Astrocyte of the cerebellum (primary cell): ENCODE measurements around the gene TXK.

ENCODE experiments used
- DNase-seq: peaks from one replicate; pipeline ENCODE4 v3.0.0-alpha.2; 2011; ENCODE audit warnings: low read depth
- H3K4me3 ChIP-seq: 2 replicates; pipeline ENCODE4 v1.5.1; 2011; ENCODE audit warnings: mild to moderate bottlenecking, low read depth, low read length, moderate library complexity
- in situ Hi-C: cut with HindIII; loops from 2 replicates; pipeline ENCODE4 v1.10.0; 2017; ENCODE audit warnings: low sequenced_read_pairs
- TF ChIP-seq, protein P1 (sequence below): IDR thresholded peaks from 2 replicates; pipeline ENCODE4 v1.5.1; 2012; ENCODE audit warnings: low read length, low read depth, moderate library complexity, mild to moderate bottlenecking; ENCODE audit errors: missing control alignments

Gene TXK

DNA sequence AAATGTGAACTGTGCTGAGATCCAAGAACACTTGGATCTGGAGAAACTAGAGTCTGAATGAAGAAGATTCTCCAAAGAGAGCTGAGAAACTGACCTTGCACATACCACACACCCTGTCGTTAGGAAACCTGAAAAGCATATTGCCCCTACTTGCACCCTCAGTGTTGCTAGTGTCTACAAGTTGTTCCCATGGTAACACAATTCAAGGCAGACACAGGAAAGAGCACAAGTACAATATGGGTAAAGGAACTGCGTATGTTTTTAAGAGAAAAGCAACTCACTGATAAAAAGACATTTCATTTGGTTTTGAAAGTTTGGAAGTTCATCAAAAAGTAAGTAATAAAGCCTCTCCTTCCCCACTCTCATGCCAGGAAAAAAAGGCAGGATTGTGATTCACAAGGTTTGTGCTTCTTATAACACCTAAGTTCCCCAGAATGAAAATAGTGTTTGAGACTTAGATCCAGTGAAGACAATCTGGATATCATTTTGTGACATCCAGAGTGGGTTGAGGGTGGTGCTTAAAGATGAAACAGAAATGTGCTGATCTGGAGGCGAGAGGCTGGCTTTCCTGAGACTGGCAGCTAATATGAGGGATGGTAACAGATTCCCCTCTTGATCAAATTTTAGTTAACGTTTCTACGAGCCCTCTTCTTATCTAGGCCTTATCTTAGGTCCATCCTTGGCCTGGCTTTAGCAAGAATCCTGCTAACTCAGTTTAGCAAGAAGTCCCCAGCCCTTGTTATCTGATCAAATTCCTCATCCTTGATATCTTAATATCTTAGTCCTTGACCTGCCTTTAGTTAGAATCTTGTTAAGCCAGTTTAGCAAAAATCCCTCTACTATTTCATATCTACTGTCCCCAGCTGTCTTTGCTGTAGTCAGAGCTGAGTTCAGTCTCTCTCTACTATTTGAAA is 75.2 kb downstream of the TXK start:
- no peak overlapping the region for H3K4me3 ChIP-seq
- no peak for DNase-seq
- in situ Hi-C loops = no loop called here
- TF ChIP-seq, protein P1, sequence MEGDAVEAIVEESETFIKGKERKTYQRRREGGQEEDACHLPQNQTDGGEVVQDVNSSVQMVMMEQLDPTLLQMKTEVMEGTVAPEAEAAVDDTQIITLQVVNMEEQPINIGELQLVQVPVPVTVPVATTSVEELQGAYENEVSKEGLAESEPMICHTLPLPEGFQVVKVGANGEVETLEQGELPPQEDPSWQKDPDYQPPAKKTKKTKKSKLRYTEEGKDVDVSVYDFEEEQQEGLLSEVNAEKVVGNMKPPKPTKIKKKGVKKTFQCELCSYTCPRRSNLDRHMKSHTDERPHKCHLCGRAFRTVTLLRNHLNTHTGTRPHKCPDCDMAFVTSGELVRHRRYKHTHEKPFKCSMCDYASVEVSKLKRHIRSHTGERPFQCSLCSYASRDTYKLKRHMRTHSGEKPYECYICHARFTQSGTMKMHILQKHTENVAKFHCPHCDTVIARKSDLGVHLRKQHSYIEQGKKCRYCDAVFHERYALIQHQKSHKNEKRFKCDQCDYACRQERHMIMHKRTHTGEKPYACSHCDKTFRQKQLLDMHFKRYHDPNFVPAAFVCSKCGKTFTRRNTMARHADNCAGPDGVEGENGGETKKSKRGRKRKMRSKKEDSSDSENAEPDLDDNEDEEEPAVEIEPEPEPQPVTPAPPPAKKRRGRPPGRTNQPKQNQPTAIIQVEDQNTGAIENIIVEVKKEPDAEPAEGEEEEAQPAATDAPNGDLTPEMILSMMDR = no peak

DNA sequence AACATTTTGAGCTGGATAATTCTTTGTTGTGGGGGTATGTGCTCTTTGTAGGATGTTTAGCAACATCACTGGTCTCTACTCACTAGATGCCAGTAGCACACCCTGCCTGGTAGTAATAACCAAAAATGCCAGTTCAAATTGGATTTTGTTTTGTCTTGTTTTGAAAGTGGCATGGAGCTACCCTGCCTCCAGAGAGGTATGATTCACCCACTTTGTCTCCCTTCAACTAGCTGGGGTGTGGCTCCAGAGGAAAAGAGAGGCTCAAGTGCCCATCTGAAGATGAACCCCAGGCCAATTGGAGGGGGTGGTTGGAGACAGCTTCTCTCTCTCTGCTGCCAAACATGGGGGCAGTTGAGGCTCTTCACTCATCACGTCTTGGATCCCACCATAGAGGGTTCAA is 83.0 kb downstream of the TXK start:
- H3K4me3 ChIP-seq = no peak overlapping the region
- TF ChIP-seq, protein P1 = no peak
- no peak for DNase-seq
- in situ Hi-C loops = no loop called here

DNA sequence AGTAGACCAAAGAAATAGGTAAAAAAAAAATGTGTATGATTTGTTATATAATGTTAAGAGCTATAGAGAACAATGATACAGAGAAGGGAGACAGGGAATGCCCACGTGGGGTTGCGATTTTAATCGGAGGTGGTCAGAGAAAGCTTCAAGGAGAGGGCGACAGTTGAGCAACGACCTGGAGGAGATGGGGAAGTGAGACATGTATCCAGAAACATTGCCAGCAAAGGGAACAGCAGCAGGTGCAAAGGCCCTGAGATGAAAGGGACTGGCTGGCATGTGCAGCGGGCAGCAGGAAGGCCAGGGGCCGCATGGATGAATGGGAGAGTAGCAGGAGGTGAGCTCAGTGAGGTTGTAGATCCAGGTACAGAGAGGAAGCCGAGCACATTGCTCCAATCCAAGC is 84.6 kb downstream of the TXK start:
- TF ChIP-seq, protein P1 = no peak
- in situ Hi-C loops = no loop called here
- DNase-seq = no peak
- no peak overlapping the region for H3K4me3 ChIP-seq

DNA sequence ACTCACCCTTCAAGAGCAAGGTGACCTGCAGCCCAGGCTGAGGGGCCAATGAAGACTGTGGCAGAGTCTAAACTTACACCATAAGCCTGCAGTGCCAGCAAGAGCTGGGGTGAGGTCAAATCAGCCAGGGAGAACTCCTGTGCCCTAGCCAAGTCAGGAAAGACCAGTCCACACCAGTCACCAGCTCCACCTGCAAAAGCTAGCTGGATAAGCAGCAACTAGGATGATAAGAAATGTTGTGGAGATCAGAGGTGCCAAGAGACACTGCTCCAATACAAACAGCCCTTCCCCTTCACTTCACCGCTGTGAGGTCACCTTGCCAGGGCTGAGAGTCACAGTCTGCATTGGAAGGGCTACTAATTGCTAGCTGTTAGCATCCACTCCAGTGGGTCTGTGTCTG is 86.2 kb downstream of the TXK start:
- no peak overlapping the region for H3K4me3 ChIP-seq
- in situ Hi-C loops = no loop called here
- TF ChIP-seq, protein P1 = no peak
- DNase-seq = no peak

DNA sequence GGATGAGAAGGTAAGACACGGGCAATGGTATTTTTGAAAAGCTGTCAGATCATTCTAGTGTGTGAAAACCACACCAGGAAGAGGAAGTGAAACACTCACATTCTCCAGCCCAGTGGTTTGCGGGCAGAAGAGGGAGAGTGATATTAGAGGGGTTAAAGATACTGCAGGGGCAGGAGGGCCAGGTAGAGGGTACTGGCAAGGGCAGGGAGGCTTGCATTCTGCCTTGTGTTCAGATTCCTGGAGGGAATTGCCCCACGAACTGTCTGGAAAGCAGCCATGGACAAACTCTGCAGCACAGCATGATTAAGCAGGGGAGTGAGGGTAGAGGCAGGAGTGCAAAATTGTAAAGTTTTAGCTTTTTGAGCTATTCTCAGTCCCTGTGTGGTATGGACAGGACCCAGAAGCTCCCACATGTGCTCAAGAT is 86.6 kb downstream of the TXK start:
- no peak overlapping the region for H3K4me3 ChIP-seq
- in situ Hi-C loops = no loop called here
- DNase-seq = no peak
- TF ChIP-seq, protein P1 = no peak

DNA sequence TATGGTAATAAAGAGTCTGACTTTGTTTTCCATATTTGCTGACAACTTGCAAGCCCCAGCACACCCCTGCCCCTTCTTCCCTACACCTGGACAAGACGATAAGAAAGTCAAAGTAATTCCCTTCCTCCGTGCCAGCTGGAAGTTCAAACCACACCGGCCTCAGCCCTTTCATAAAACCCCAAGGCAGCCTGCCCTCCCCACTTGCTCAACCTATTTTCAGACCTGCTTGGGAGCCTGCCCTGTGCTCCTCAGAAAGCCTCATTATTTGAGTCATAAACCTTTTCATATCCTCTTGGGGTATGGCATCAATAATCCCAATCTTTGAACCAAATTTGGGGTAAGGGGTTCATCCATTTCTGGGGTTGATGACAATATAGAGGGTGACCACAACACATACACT is 88.0 kb downstream of the TXK start:
- TF ChIP-seq, protein P1 = no peak
- no peak for DNase-seq
- in situ Hi-C loops = no loop called here
- no peak overlapping the region for H3K4me3 ChIP-seq
